ENCODE measurements around the gene MTCL1.

DNA sequence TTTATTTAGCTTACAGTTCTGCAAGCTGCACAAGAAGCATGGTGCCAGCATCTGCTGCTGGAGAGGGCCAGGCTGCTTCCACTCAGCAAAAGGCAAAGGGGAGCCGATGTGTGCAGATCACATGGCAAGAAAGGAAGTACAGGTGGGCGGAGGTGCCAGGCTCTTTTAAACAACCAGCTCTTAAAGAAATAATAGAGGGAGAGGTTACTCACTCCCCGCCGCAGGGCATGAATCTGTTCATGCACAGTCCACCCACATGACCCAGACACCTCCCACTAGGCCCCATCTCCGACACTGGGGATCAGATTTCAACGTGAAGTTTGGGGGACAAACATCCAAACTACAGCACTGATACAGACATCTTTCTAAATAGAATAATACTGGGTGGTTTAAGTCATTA is 105.8 kb downstream of the MTCL1 start:
- TF ChIP-seq, protein P1, sequence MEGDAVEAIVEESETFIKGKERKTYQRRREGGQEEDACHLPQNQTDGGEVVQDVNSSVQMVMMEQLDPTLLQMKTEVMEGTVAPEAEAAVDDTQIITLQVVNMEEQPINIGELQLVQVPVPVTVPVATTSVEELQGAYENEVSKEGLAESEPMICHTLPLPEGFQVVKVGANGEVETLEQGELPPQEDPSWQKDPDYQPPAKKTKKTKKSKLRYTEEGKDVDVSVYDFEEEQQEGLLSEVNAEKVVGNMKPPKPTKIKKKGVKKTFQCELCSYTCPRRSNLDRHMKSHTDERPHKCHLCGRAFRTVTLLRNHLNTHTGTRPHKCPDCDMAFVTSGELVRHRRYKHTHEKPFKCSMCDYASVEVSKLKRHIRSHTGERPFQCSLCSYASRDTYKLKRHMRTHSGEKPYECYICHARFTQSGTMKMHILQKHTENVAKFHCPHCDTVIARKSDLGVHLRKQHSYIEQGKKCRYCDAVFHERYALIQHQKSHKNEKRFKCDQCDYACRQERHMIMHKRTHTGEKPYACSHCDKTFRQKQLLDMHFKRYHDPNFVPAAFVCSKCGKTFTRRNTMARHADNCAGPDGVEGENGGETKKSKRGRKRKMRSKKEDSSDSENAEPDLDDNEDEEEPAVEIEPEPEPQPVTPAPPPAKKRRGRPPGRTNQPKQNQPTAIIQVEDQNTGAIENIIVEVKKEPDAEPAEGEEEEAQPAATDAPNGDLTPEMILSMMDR (conservative IDR thresholded peaks at IDR 0.05; ENCODE audit: low read depth, low read length) = no peak
- TF ChIP-seq EZH2 (IDR thresholded peaks at IDR 0.05; ENCODE audit: borderline replicate concordance, low read depth, low read length, poor library complexity, severe bottlenecking) = no peak

All from A673 (cell line).